ENCODE data around the gene PFKFB3. TPM values are rescaled to one million over a fixed set of nuclear protein-coding genes. Genes with fewer than 3 reads are reported as not detected.

Gene PFKFB3
- total and polyA plus RNA-seq, 9 of the 15 experiments (the other 6 are each of a cell fraction or from before 2014, with no cell fraction given): 0.46 to 21.6 (median 7.8) TPM

DNA sequence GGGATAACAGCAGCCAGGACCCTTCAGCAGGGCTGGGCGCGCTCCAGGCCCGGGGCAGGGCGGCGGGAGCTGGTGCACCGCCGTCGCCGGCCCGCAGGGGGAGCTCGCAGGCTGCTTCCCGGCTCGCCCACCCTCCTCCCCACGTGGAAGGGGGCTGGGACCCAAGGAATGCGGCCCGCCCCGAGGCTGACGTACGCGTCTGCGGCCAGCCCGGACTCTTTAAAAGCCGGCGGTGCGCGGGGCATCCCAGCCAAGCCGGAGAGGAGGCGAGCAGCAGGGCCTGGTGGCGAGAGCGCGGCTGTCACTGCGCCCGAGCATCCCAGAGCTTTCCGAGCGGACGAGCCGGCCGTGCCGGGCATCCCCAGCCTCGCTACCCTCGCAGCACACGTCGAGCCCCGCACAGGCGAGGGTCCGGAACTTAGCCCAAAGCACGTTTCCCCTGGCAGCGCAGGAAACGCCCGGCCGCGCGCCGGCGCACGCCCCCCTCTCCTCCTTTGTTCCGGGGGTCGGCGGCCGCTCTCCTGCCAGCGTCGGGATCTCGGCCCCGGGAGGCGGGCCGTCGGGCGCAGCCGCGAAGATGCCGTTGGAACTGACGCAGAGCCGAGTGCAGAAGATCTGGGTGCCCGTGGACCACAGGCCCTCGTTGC lies at the start of gene PFKFB3 (continued):
- TF ChIP-seq KDM1A (IDR thresholded peaks at IDR 0.05): 0 out of 4 replicates have a peak, but pooled peaks of 1 of the 2 experiments have one; percentile 7
- no peak for TF ChIP-seq ELF4 (CRISPR knock-in tag; IDR thresholded peaks at IDR 0.05)
- no peak for TF ChIP-seq ZNF398 (CRISPR knock-in tag; IDR thresholded peaks at IDR 0.05)
- TF ChIP-seq FOXJ2 (tag; IDR thresholded peaks at IDR 0.05): no peak
- no peak for TF ChIP-seq ZNF324 (CRISPR knock-in tag; IDR thresholded peaks at IDR 0.05)
- TF ChIP-seq KLF16 (IDR thresholded peaks at IDR 0.05): no peak
- peak; percentile 55 for TF ChIP-seq CHD1 (IDR thresholded peaks at IDR 0.05; ENCODE audit: low read length)
- TF ChIP-seq L3MBTL2 (IDR thresholded peaks at IDR 0.05): peak; percentile 67
- peak; percentile 93 for TF ChIP-seq KDM5B (IDR thresholded peaks at IDR 0.05; ENCODE audit: insufficient replicate concordance, low read depth, low read length)
- TF ChIP-seq HLTF (IDR thresholded peaks at IDR 0.05): 0 out of 2 replicates have a peak, but pooled peaks have one; percentile 27
- TF ChIP-seq BCOR (IDR thresholded peaks at IDR 0.05): peak; percentile 63
- no peak for TF ChIP-seq HDAC8 (tag; IDR thresholded peaks at IDR 0.05)
- peak; percentile 99 for TF ChIP-seq RBM25 (IDR thresholded peaks at IDR 0.05; ENCODE audit: low read depth, low read length, severe bottlenecking)
- peak; percentile 67 for TF ChIP-seq HMGN3 (IDR thresholded peaks at IDR 0.05; ENCODE audit: borderline replicate concordance, extremely low read depth, insufficient read length, low read depth, low read length)
- TF ChIP-seq NCOR1 (IDR thresholded peaks at IDR 0.05): peak; percentile 27; the same call in 1 of the 2 replicates
- TF ChIP-seq MCM2 (IDR thresholded peaks at IDR 0.05; ENCODE audit: low read depth): no peak
- TF ChIP-seq ARID4B (CRISPR knock-in tag; IDR thresholded peaks at IDR 0.05): peak; percentile 92
- peak; percentile 78; the same call in 1 of the 2 replicates for TF ChIP-seq TFAP4 (CRISPR knock-in tag; IDR thresholded peaks at IDR 0.05; ENCODE audit: borderline replicate concordance)
- TF ChIP-seq TEAD4 (IDR thresholded peaks at IDR 0.05; ENCODE audit: low read length): peak; percentile 75
- peak; percentile 95 for TF ChIP-seq TEAD4 (CRISPR knock-in tag; IDR thresholded peaks at IDR 0.05; ENCODE audit: borderline replicate concordance)
- peak; percentile 38; the same call in 1 of the 2 replicates for TF ChIP-seq JUND (IDR thresholded peaks at IDR 0.05; ENCODE audit: borderline replicate concordance, low read depth, low read length)
- TF ChIP-seq JUND (tag; IDR thresholded peaks at IDR 0.05; ENCODE audit: borderline replicate concordance, low read depth, low read length): peak; percentile 32; the same call in 1 of the 3 replicates
